T-helper 1 cell treated with Interleukin-12 subunit alpha and Interleukin-12 subunit beta and Interleukin-4 antibody, amounts not matched to agents 30 ng/mL and 1 ng/mL, for 36 hours (primary cell): ENCODE results near the gene NALCN. TPM values are rescaled to one million over a fixed set of nuclear protein-coding genes. Genes with fewer than 3 reads are reported as not detected.

Experiments
- intact Hi-C: fragments of 100-400 bp; cut with micrococcal nuclease; formaldehyde crosslinking; loops from one replicate; pipeline ENCODE4 v1.15.1; 2024
- total RNA-seq: library from RNA; stranded (reverse); gene quantifications from 2 replicates; pipeline ENCODE4 v1.2.3, GENCODE V29; 2022

Gene NALCN
- total RNA-seq, 1 donor from 2014 or later: not detected

DNA sequence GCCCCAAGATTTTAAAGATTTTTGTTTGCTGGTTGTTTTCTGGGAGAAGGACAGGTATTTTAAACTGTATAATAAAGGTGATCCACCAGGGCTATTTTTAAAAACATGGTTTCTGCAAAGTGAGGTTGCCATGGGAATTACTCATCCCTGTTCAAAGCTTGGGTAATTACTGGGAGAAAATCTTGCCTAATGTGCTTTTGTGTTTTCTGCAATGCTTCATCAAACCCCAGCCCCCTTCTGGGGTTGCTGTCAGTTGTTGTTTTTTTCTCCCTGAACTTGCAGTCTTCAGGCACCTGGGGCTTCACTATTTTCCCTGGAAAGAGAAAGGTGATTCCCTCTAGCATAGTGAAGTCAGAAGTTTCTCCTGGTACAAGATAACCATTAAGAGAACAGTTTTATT, 277.2 kb downstream of the NALCN start:
- intact Hi-C loops: no loop called here

DNA sequence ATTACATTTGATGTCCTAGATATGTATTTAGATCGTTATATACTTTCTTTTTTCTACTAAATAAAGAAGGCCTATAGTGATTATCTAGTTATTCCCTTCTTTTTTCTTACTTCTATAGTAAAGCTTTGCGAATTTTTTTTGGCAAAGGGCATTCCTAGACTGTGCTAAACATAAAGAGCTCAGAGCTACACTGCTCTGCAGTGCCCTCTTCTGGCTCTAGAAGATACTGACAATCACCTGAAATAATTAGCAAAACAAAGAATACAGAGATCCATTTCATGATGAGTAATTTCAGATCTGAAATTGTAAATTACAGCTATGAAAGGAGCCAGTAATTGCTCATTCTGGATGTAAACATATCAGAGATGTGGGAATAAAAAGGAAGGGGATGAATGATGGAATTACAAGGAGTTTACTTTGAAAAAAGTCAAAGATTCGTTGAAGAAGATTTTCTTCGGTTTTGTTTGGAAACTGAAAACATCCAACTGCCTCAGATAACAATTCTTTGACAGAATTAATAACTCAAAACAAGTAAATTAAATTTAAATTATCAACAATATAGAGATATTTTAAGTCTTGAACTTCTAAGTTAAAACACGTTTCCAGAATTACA, 288.5 kb downstream of the NALCN start:
- intact Hi-C loops: loop anchor here (1.0 to 5.0 kb wide), 4 partner anchors 406 to 1472 kb away; no protein-coding TSS in a partner anchor

DNA sequence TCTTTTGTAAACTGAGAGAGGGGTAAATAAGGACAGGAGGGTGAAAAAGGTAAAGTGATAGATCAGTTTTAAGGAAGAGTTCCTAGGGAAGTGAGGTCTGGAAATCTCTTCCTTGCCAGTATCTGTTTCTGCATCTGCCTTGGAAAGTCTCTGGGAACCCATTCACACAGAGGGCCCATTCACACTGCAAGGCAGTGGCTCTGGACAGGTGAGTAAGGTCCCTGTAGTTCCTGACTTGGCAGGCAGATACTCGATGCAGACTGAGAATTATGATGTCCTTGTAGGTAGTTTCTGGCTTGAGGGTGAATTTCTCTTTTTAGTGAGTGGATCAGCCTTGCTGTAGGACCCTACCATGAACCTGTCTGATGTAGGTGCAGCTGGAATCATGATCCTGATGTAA, 293.3 kb downstream of the NALCN start:
- intact Hi-C loops: no loop called here

DNA sequence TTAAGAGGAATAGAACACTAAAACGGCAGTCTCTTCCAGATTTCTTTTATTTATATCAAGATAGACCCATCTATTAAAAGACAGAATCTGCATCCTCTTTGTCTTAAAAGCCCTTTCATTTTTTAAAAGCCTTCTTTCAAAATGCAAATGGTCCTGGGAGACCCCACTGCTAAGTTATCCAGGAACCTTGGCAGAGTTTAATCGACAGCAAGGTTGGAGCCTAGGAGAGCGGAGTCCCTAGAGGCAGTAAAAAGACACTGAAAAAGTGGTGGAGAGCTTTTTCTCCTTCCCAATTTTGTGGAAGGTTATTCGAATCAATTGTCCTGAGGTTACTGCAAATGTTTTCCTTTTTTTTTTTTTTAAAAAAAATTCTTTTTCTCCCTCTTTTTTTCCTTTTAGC, 294.7 kb downstream of the NALCN start:
- intact Hi-C loops: no loop called here

DNA sequence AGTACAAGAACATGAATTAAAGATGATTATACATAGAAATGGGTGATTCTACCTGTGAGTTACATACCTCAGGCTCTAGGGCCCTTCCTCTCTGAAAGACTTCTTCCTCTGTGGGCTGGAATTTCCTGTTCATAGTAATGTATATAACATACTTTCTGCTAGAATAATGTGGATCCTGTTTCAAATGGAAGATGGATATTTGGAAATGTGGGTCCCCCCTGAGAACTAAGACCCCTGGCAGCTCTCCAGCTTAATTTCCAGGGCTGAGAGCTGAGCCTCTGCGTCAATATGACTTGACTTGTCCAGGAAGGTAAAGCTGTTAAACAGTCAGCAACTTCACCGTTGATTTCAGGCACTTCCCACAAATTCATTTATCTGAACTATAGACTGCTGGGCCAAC, 296.3 kb downstream of the NALCN start:
- intact Hi-C loops: no loop called here

DNA sequence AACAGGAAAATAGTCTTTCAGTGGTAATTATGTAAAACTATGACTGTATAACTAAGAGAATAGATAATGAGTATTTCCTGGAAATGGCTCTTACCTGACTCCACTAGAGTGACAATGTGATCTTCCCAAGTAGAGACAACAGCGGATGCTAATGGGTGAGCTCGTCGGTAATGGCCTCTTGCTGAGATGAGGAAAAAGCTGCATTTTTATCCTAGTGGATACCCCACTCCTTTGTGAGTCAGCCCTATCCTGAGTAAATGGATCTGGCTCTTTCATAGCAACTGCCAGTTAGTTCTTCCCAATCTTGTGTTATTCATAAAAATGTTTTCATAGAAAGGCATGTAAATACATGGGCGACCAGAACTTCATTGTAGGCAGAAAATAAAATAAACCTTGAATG, 299.5 kb downstream of the NALCN start:
- intact Hi-C loops: no loop called here

DNA sequence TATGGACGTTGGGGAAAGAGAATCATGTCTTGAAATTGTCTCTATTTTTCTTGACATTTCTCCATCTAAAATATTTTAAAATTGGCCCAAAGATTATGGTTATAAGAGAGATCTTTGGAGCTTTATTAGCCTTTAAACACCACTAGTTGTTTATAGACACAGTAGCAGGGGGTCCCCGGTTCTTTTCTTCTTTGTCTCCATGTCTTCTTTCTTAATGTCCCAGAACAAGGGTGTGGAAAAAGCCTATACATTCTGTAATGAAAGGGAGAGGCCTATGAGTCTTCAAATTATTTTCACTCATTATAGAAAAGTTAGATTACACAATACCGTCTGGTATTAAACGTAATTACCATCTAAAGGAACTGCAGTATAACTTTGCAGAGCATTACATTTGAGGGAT, 300.0 kb downstream of the NALCN start:
- intact Hi-C loops: no loop called here

DNA sequence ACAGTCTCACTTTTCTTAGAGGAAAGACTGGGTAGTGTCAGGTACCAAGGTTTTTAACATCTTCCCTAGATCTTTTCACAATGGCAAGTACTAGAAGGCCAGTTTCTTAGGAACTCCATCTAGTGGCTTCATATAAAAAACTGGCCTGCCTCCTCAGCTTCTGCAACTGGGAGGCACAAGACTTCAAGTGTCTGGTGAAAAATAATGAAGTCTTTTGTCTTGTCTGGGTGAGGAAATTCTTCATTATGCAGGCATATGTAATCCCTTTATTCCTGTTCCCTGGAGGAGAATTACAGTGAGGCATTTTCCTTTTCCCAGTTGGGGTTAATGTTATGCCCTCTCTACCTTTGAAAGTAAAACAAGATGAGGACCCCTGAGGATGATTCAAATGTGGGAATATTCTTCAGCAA, 300.5 kb downstream of the NALCN start:
- intact Hi-C loops: no loop called here

DNA sequence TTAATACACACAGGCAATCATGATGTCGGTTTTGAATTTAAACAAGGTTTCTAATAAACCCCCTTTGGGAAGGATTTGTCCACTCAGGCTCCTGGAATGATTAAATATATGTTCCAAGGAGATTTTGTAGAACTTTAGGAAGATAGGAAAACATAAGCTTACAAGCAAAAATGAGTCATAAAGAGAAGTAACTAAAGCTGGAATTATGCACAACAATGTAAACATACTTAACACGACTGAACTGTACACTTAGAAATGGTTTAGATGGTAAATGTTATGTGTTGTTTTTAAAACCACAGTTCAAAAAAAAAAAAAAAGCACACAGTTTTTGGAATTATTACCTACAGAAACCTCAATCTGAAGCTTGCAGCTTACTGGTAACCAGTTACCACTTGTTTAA, 304.4 kb downstream of the NALCN start:
- intact Hi-C loops: no loop called here

DNA sequence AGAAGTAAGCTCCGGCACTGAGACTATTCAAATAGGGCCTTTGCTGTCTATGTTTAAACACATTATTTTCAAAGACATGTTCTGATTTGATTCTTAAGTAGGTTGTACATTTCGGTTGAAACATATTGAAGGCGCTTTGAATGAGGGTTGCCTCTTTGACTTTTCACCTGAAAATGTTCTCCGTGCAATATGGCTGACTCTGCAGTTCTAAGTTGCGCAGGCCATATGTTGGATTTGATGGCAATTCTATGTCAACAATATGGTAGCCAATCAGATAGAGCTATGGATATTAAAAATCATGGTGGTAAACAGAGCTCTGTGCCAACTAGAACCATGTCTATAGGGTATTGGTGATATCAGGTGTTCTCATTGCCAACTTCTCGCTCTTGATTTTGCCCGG, 307.3 kb downstream of the NALCN start:
- intact Hi-C loops: no loop called here

DNA sequence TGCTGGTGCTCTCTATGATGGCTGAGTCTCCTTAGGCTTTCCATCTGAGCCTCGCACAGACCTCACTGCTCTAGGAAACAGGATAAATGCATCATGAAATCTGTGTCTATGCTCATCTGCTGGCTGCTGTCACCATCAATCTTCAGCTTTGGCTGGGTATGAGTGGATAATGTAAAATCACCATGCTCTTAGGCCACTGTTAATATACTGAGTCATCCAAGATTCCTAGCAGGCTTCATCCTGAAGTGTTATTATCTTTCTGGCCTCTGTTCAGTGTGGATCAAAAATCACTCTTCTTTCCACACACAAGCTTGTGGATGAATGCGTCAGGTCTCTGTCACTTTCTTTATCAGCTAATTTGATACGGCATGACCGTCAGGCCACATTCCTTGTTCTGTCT, 317.4 kb downstream of the NALCN start:
- intact Hi-C loops: no loop called here

DNA sequence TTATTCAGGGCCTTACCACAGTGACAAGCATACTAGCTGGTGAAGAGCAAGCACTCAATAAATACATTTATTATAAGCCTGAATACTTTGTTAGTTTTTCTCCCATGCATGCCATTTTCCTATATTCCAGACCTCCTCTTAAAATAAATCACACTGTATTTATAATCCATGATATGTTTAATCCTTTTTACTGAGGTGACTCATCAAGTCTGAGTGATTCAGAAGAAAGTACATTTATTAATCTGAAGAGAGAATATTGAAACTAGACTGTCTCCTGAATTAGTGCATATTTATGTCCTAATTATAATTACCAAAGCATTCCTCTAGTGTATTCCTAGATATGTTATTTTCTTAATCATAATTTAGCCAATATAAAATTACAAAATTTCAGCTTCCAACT, 323.3 kb downstream of the NALCN start:
- intact Hi-C loops: no loop called here

DNA sequence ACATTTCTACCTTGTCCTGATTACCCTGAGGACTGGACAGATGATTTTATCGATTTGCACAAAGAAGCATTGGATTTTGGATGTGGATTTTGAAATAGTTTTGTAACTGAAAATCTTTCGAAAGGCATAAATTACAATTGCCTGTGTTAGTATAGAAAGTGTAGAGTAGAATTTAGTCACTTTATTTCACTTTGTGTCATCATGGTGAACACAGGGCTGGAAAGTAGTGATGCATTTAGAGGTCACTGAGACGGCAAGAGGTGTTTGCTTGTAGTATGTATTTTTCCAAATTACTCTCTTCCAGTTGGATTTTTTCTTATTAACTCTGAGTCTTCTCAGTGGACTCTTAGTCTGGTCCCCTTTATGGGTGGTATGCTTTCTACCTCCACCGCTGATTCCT, 326.0 kb downstream of the NALCN start:
- intact Hi-C loops: no loop called here

DNA sequence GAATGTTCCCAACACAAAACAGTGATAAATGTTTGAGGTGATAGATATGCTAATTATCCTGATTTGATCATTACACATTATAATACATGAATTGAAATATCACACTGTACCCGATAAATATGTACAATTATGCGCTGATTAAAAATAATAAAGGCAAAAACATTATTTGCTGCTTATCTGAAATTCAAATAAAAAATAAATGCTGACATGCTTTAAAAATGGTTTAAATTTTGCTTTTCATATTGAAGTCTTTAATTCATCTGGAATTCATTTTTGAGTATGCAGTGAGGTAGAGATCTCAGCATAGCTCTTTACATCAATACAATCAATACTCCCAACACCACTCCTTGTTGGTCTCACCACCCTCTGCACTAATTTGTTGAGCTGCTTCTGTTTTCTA, 330.8 kb downstream of the NALCN start:
- intact Hi-C loops: no loop called here

DNA sequence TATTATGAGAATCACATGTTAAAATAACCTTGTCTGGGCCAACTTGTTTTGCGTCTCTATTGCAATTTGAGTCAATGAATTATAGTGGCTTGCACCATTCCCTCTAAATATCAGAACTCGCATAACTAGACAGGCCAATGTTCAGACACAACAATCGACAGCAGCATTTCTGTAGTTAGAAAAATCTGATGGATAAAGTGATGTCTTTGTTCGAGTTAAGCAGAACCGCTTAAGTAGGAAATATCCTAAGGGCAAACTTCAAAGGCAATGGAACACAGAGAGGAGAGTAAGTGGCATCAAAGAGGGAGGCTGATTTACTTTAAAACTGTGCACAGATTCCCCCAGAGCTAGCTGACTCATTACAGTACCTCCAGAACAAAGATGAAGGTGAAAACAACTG, 333.9 kb downstream of the NALCN start:
- intact Hi-C loops: no loop called here

DNA sequence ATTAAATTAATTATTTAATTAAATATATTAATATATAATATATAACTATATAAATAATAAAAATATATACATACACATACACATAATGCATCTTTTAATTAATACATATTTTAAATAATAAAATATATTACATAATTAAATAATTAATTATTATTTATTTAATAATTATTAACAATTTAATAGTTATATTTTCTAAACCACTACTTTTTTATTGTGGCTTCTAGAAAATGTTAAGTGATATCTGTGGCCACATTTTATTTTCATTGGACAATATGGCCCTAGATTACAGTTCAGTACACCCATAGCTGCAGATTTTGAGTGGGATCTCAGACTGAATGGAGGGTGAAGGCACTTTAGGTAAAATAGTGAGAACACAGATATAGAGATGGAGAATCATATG, 335.7 kb downstream of the NALCN start:
- intact Hi-C loops: no loop called here

DNA sequence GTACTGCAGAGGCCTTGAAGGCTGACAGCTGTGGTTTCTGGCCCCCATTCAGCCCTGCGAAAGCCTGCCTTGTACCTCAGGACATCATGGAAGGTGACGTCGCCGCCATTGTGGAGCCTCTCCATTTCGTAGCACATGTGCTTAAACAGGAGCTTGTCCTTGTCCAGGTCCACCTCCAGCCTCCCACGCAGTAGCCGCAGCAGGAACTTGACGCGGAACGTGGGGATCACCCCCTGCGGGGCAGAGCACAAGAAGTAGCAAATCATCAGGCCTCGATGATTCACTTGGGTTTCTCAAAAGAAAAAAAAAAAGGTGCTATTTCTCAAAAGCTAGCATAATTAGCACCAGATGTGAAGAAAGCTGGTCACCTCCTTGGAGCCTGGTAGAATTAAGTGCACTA, 351.0 kb downstream of the NALCN start:
- intact Hi-C loops: no loop called here

DNA sequence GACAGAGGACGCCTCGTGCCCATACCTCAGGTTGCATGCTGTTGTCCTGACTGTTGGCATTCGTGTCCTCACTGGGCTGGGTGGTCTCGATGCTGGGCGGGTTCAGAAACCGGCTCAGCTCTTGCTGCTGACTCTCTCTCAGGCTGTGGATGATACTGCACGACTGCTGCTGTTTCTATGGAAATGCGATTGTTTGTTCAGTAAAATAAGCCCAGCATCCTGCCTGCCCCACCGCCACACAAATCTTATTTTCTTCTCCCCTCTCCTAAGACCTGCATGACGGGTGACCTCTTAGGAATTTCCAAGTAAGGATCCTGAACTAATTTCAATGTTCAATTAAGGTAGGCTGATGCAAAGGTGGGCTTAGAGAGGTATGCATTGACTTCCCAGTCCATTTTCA, 356.5 kb downstream of the NALCN start:
- intact Hi-C loops: no loop called here

DNA sequence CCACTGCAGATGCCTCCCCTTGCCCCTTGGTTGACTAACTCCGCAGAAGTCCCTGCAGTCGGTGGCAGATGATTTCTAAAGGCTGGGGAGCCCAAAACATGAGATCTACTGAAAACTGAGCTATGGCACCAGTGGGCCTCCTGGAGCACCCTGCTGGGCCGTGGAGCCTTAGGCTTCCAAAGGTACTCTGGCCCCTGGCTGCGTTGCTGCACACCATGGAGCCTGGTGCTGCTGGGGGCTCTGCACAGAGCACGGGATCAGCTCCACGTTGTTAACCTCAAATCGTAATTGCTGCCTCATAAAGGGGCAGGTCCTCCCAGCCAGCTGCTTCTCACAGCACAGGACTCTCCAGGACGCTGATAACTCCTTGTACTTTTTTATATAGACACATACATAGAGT, 357.5 kb downstream of the NALCN start:
- intact Hi-C loops: no loop called here

DNA sequence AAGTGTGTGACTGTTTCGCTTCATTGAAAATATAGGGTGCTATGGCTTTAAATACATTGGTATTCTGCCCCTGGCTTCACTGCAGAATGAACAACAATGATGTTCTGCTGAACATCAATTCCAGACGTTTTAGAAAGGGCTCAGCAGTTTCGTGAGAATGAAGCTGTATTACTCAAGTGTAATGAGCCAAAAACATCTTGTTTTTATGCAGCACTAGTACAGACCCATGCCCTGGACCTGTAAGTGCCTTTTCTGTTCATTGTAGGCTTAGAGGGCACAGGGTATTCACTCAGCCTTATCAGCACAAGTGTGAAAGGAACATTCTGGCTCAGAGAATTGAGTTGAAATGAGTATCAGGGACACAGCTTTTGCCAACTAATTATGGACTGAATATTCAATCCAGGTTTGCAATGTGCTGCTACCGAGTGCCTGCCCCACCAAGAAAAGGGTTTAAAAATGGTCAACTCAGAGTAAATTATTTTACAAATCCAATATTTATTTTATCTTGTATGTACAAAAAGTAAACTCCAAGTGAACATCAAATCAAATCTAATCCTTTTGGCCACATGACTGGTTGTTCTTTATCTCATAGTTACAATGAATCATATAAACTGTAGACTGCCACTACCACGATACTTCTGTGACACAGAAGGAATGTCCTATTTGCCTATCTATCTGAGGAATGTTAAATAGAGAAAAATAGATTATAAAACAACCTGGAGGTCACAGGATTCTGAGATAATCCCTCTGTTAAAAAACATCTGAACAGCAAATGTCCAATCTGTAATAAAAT, 362.8 kb downstream of the NALCN start:
- intact Hi-C loops: no loop called here

DNA sequence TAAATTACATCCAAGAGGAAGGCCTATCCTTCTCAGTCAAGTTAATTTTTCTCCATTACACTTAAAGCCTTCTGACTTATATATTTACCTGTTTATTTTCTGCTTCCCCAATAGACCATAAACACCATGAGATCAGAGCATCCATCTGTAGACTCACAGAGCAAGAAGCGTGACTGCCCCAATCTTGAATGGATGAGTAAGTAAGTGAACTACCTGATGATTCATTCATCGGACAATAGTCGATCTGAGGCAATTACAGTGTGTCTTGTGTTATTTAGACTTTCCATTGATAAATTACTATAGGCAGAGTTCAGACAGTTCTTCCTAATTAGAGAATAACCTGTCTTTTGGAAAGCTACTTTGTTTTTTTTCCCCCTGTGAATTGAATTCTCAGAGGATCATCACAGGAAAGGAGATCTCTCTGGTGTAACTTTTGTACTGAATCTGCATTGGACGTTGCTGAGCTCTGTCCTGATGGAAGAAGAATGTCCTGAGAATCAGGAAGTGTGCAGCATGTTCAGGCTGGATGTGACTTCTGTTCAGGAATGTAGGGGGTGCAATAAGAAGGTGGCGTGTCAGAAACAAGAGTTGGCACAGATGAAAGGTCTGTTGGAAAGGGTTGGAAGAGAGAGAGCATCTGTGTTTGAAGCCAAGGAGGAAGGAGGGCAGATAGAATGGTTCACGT, 367.0 kb downstream of the NALCN start:
- intact Hi-C loops: no loop called here

DNA sequence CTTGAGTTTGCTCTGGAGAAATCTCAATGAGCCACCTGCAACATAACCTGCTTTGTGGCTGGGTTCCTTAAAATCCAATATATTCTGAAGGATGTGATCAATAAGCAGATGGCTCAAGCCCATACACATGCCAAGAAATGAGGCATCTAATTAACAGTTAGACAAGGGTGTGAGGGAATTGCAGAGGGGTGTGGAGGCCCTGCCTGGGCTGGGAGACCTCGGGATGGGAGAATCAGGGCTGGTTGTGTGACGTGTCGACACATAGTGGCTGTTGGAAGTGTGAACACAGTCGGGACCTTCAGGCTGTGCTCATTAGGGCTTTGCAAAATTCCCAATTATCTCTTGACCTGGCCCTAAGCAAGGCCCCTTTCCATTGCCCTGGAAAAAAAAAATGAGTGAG, 379.8 kb downstream of the NALCN start:
- intact Hi-C loops: no loop called here
